Stimulated activated CD8-positive, alpha-beta memory T cell treated with anti-CD3 and anti-CD28 coated beads, Interleukin-4, amount 100 ng/mL, for 4 hours (primary cell): Measurements from ENCODE around the gene RSU1.
"Not testable (repeated sequence)": the region's sequence is repeated elsewhere in the genome, so short reads cannot be mapped to it uniquely, and the experiment has no call there.

ENCODE experiments used
- DNase-seq, 2 donors: peaks; one replicate each; pipeline ENCODE4 v3.0.0-alpha.2; 2020; ENCODE audit warnings: low read depth in 2 of 2, low spot score in 1 of 2

Gene RSU1

GRCh38 chr10:16788125-16788524, 29.1 kb downstream of the RSU1 start:
- DNase-seq = no peak

- peak; percentile 45 to 51 for DNase-seq
Observed at GRCh38 chr10:16787361-16787791, 29.8 kb downstream of the RSU1 start.

- no peak for DNase-seq
Observed at GRCh38 chr10:16780338-16780880, 36.8 kb downstream of the RSU1 start.

- DNase-seq = peak; percentile 31 to 33
Observed at GRCh38 chr10:16779384-16779915, 37.8 kb downstream of the RSU1 start.

- DNase-seq = no peak
Observed at GRCh38 chr10:16777473-16778370, 39.5 kb downstream of the RSU1 start.

GRCh38 chr10:16776896-16777295, 40.3 kb downstream of the RSU1 start:
- no peak for DNase-seq

- no peak for DNase-seq
Observed at GRCh38 chr10:16773334-16773733, 43.9 kb downstream of the RSU1 start.

GRCh38 chr10:16770670-16771069, 46.6 kb downstream of the RSU1 start:
- no peak for DNase-seq

- no peak for DNase-seq
Observed at GRCh38 chr10:16770141-16770540, 47.1 kb downstream of the RSU1 start.

- DNase-seq = no peak
Observed at GRCh38 chr10:16769331-16769730, 47.9 kb downstream of the RSU1 start.

- DNase-seq = no peak
Observed at GRCh38 chr10:16768702-16769101, 48.5 kb downstream of the RSU1 start.

- DNase-seq = no peak
Observed at GRCh38 chr10:16765509-16766375, 51.5 kb downstream of the RSU1 start.

GRCh38 chr10:16761300-16761699, 55.9 kb downstream of the RSU1 start:
- DNase-seq = no peak

GRCh38 chr10:16756561-16757221, 60.5 kb downstream of the RSU1 start:
- DNase-seq = no peak

- DNase-seq = no peak
Observed at GRCh38 chr10:16754765-16755164, 62.5 kb downstream of the RSU1 start.

GRCh38 chr10:16752849-16753248, 64.4 kb downstream of the RSU1 start:
- not testable (repeated sequence) for DNase-seq

GRCh38 chr10:16752099-16752498, 65.1 kb downstream of the RSU1 start:
- DNase-seq = no peak

GRCh38 chr10:16751244-16751643, 66.0 kb downstream of the RSU1 start:
- DNase-seq = no peak

- no peak for DNase-seq
Observed at GRCh38 chr10:16750461-16750860, 66.8 kb downstream of the RSU1 start.

- DNase-seq = no peak
Observed at GRCh38 chr10:16748749-16749148, 68.5 kb downstream of the RSU1 start.

GRCh38 chr10:16746856-16747255, 70.4 kb downstream of the RSU1 start:
- DNase-seq = no peak
